GM21423 (cell line): Measurements from ENCODE around the gene KLHL14.

Experiments
- ATAC-seq: cut with Tn5 transposase; IDR thresholded peaks from one replicate; pipeline ENCODE4 v1.9.1; 2021; ENCODE audit warnings: mild to moderate bottlenecking, moderate library complexity; ENCODE audit not compliant: unreplicated experiment

The KLHL14 gene

GRCh38 chr18:32771169-32771751 is 1.6 kb downstream of the KLHL14 start:
- no peak for ATAC-seq

GRCh38 chr18:32770666-32771168 is 2.1 kb downstream of the KLHL14 start:
- no peak for ATAC-seq

- ATAC-seq, result no peak
Observed at GRCh38 chr18:32770054-32770665, 2.7 kb downstream of the KLHL14 start.

GRCh38 chr18:32769586-32770053 is 3.2 kb downstream of the KLHL14 start:
- ATAC-seq, result no peak

GRCh38 chr18:32769071-32769585 is 3.7 kb downstream of the KLHL14 start:
- ATAC-seq, result no peak

- ATAC-seq, result no peak
Observed at GRCh38 chr18:32767400-32767799, 5.4 kb downstream of the KLHL14 start.

GRCh38 chr18:32764611-32765244 is 8.1 kb downstream of the KLHL14 start:
- no peak for ATAC-seq

GRCh38 chr18:32763293-32763692 is 9.5 kb downstream of the KLHL14 start:
- no peak for ATAC-seq

GRCh38 chr18:32761231-32761630 is 11.6 kb downstream of the KLHL14 start:
- ATAC-seq, result no peak

GRCh38 chr18:32760391-32760790 is 12.4 kb downstream of the KLHL14 start:
- ATAC-seq, result peak; percentile 100

- ATAC-seq, result no peak
Observed at GRCh38 chr18:32759611-32760167, 13.1 kb downstream of the KLHL14 start.

- ATAC-seq, result no peak
Observed at GRCh38 chr18:32754508-32755263, 18.1 kb downstream of the KLHL14 start.

- ATAC-seq, result no peak
Observed at GRCh38 chr18:32753656-32754260, 19.1 kb downstream of the KLHL14 start.

- ATAC-seq, result no peak
Observed at GRCh38 chr18:32750328-32750727, 22.5 kb downstream of the KLHL14 start.

- no peak for ATAC-seq
Observed at GRCh38 chr18:32749809-32750208, 23.0 kb downstream of the KLHL14 start.

GRCh38 chr18:32742579-32742978 is 30.2 kb downstream of the KLHL14 start:
- no peak for ATAC-seq

- no peak for ATAC-seq
Observed at GRCh38 chr18:32735781-32736180, 37.0 kb downstream of the KLHL14 start.

GRCh38 chr18:32734442-32734841 is 38.4 kb downstream of the KLHL14 start:
- no peak for ATAC-seq

- ATAC-seq, result no peak
Observed at GRCh38 chr18:32732165-32732564, 40.7 kb downstream of the KLHL14 start.

GRCh38 chr18:32730620-32731091 is 42.2 kb downstream of the KLHL14 start:
- ATAC-seq, result peak; percentile 98
